GM13977 (cell line): Measurements from ENCODE around the gene IKZF2.

Source experiments
- DNase-seq: peaks from one replicate; pipeline ENCODE4 v3.0.0; 2012; ENCODE audit warnings: low spot score
- CTCF ChIP-seq: IDR thresholded peaks from 2 replicates; pipeline ENCODE4 v1.5.1; 2012; ENCODE audit warnings: mild to moderate bottlenecking, control low read depth; ENCODE audit not compliant: insufficient read depth; ENCODE audit errors: extremely low read depth, missing control alignments
- in situ Hi-C: fragments of 300-500 bp; cut with MboI; formaldehyde crosslinking; loops from one replicate; pipeline ENCODE4 v1.12.0; 2022; ENCODE audit warnings: low sequenced_read_pairs, low pct_unique_long_range_greater_than_20kb, mixed read lengths, inconsistent platforms; ENCODE audit not compliant: unreplicated experiment

The IKZF2 gene

GRCh38 chr2:213167271-213167930 is 16.0 kb upstream of the IKZF2 start:
- DNase-seq: no peak
- in situ Hi-C loops: no loop called here

GRCh38 chr2:213166109-213166508 is 14.7 kb upstream of the IKZF2 start:
- no peak for TF ChIP-seq CTCF
- DNase-seq: no peak
- in situ Hi-C loops: no loop called here

More at GRCh38 chr2:213167271-213167930, 16.0 kb upstream of the IKZF2 start:
- TF ChIP-seq CTCF: no peak

- TF ChIP-seq CTCF: no peak
- DNase-seq: no peak
- in situ Hi-C loops: no loop called here
Measured at GRCh38 chr2:213164263-213164662, 12.9 kb upstream of the IKZF2 start.

GRCh38 chr2:213162516-213163118 is 11.2 kb upstream of the IKZF2 start:
- in situ Hi-C loops: no loop called here
- no peak for DNase-seq
- no peak for TF ChIP-seq CTCF

GRCh38 chr2:213161759-213162515 is 10.5 kb upstream of the IKZF2 start:
- no peak for DNase-seq
- no peak for TF ChIP-seq CTCF
- in situ Hi-C loops: no loop called here

GRCh38 chr2:213159768-213160167 is 8.4 kb upstream of the IKZF2 start:
- TF ChIP-seq CTCF: no peak
- no peak for DNase-seq
- in situ Hi-C loops: loop anchor here (10.0 kb wide), 1 partner anchor 475 kb away; no protein-coding TSS in a partner anchor
